Urinary bladder (tissue), 4 donors: ENCODE measurements around the gene AFG1L. TPM values are rescaled to one million over a fixed set of nuclear protein-coding genes. Genes with fewer than 3 reads are reported as not detected.

Experiments used
- DNase-seq: peaks from one replicate; pipeline ENCODE4 v3.0.0-alpha.2; 2015; ENCODE audit errors: extremely low spot score
- H3K27ac ChIP-seq: one replicate; pipeline ENCODE4 v1.5.1; 2013; ENCODE audit warnings: low read depth, mild to moderate bottlenecking, moderate library complexity
- H3K36me3 ChIP-seq: one replicate; pipeline ENCODE4 v1.6.1; 2013; ENCODE audit warnings: mild to moderate bottlenecking, moderate library complexity; ENCODE audit not compliant: insufficient read depth
- H3K4me1 ChIP-seq: one replicate; pipeline ENCODE4 v1.6.1; 2013; ENCODE audit warnings: mild to moderate bottlenecking, moderate library complexity; ENCODE audit not compliant: insufficient read depth
- H3K4me3 ChIP-seq: one replicate; pipeline ENCODE4 v1.5.1; 2013; ENCODE audit warnings: low read depth, low read length
- WGBS: extraction: QIAGEN DNeasy Blood & Tissue Kit; methylation state at CpG from one replicate; pipeline ENCODE4 v1.1.7; 2013; 5-methylcytosine and 5-hydroxymethylcytosine counted together
- polyA plus RNA-seq: library from polyadenylated mRNA; stranded (reverse); fragments of 200-250 nt; gene quantifications from one replicate; pipeline ENCODE4 v1.2.3, GENCODE V29; 2013
- total RNA-seq: library from RNA; depleted of rRNA; stranded (reverse); fragments of >200 nt; gene quantifications from one replicate; pipeline ENCODE4 v1.2.3, GENCODE V29; 2014
- donor health status: healthy with polysubstance abuse.
- donor health status: healthy.

AFG1L gene
- total and polyA plus RNA-seq, 2 donors: 1.8 to 9.1 TPM

DNA sequence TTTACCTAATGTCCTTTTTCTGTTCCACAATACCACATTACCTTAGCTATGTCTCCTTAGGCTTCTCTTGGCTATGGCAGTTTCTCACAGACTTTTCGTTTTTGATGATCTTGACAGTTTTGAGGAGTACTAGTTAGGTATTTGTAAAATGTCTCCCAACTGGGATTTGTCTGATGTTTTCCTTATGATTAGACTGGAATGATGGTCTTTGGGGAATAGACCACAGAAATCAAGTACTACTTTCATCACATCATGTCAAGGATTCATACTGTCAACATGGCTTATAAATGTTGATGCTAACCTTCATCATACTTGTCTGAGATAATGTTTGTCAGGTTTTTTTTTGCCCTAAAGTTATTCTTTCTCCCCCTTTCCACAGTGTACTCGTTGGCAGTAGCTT, 187.7 kb downstream of the AFG1L start:
- DNase-seq: no peak
- 73% methylated on average over 2 of the region's 2 CpGs for WGBS
- Histone ChIP-seq H3K36me3 (no peaks in the 10 kb centered on the region), H3K27ac (no peak overlapping the region), H3K4me3 (no peak overlapping the region), H3K4me1 (no peaks in the 10 kb centered on the region)

DNA sequence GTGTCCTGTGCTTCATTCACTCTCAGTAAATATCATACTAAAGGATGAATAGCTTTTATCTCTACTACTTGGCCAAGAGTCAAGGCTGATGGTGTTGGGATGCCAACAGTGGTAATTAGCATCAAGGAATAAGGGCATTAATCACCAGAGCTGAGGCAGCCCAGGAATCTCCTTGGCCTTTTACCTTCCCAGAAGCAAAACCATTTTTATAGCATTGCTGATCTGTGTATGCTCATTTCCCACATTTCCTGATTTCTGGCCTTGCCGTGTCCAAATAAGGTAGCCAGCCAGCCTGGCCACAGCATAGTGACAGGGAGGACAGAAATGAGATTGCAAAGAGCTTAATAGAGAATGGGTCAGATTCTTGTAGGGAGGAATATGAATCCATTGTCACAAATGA, 189.2 kb downstream of the AFG1L start:
- no peak overlapping the region for H3K27ac ChIP-seq
- DNase-seq: no peak
- no peaks in the 10 kb centered on the region for H3K4me1 ChIP-seq
- H3K36me3 ChIP-seq: no peaks in the 10 kb centered on the region
- WGBS: 73% methylated on average over 1 of the region's 1 CpG
- H3K4me3 ChIP-seq: no peak overlapping the region

DNA sequence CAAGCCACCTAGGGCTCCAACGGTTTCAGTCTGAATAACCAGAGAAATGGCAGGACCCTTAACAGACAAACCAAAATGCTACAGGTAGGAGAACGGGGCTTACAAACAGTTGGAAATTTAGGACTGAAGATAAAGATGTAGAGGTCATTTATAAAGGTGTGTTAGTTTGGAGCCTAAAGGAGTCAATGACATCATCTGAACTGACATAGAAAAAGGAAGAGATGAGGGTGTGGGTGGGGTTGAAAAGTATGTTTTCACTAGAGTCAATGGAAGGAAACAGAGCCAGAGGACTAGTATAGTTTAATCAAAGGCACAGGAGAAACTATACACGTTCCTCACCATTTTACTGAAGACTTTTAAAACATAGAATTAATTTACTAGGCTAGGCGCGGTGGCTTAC, 194.8 kb downstream of the AFG1L start:
- Histone ChIP-seq H3K36me3 (no peaks in the 10 kb centered on the region), H3K27ac (no peak overlapping the region), H3K4me3 (no peak overlapping the region), H3K4me1 (no peaks in the 10 kb centered on the region)
- WGBS: 97% methylated on average over 5 of the region's 5 CpGs
- no peak for DNase-seq

DNA sequence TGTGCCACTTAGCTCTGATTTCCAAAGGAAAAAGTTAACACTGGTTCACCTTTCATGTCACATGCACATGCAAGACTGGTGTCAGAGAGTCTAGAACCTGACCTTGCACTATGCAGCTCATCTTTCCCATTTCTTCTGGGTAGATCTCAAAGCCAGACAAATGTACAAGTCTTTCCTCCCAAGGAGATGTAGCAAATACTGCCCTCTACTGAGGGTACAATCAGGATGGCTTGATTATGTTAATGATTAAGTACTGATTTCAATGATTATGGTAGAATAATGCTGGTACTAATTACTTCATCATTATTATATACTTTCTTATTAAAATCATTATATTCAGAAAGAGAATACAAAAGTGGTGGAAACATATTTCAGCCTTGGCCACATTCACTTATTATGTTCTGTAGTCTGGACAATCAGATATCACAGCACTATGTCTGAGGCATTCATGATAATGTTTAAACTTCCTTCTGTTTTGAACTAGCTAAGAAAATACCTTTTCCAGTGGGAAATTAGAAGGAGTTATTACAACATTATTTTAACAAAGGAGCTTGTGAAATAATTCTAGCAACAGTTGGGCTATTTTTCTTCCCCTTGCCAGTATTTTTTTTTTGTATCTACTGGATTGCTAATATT, 197.4 kb downstream of the AFG1L start:
- H3K4me3 ChIP-seq: no peak overlapping the region
- H3K36me3 ChIP-seq: no peaks in the 10 kb centered on the region
- peak; percentile 10 for DNase-seq
- no peaks in the 10 kb centered on the region for H3K4me1 ChIP-seq
- H3K27ac ChIP-seq: no peak overlapping the region

DNA sequence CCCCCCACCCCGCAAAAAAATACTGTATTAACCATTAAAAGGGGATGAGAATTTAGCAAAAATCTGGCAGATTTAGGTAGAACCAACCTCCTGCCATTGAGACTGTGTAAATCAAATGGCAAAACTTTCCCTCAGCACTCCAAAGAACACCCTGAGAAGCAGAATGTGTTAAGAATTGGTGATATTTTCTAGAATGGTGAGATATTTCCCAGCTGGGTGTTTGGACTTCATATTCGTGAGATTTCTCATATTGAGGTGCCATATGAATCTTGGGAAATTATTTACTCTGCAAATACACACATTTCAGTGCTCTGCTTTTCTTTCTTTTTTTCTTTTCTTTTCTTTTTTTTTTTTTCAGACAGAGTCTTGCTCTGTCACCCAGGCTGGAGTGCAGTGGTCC, 199.6 kb downstream of the AFG1L start:
- DNase-seq: no peak
- no peak overlapping the region for H3K27ac ChIP-seq
- no peak overlapping the region for H3K4me3 ChIP-seq
- H3K36me3 ChIP-seq: no peaks in the 10 kb centered on the region
- H3K4me1 ChIP-seq: no peaks in the 10 kb centered on the region
- 89% methylated on average over 2 of the region's 2 CpGs for WGBS

DNA sequence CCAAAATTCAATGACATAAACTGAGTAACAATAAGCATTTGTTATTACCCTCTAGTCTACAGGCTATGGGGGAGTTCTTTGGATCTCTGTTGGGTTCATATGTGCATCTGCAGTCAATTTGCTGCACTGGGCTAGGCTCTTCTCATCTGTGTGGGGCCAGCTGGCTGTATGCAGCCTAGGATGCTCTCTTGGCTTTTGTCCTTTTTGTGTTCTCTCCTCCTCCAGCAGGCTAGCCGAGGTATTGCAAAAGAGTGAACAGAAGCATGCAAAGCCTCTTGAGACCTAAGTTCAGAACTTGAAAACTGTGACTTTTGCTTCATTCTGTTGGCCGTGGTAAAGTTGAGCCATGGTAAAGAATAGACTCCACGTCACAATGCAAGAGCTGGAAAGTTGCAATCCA, 203.0 kb downstream of the AFG1L start:
- WGBS: 60% methylated on average over 3 of the region's 3 CpGs
- no peaks in the 10 kb centered on the region for H3K36me3 ChIP-seq

DNA sequence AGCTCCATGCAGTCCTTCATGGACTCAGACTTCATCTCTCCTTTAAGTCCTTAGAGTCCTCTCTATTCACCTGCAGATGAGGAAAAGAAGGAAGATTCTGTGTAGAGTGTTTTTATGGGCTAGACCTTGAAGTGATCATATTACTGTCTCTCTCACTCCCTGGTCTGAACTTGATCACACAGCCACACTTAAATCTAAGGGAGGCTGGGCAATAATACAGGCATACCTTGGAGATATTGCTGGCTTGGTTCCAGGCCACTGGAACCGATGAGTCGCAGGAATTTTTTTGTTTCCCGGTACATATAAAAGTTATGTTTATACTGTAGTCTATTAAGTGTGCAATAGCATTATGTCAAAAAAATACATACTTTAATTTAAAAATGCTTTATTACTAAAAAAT, 206.7 kb downstream of the AFG1L start:
- no peak overlapping the region for H3K27ac ChIP-seq
- no peaks in the 10 kb centered on the region for H3K4me1 ChIP-seq
- H3K36me3 ChIP-seq: no peaks in the 10 kb centered on the region
- no peak for DNase-seq
- WGBS: 39% methylated on average over 3 of the region's 3 CpGs
- H3K4me3 ChIP-seq: no peak overlapping the region

More for the DNA sequence above, 203.0 kb downstream of the AFG1L start:
- no peaks in the 10 kb centered on the region for H3K4me1 ChIP-seq
- no peak for DNase-seq
- no peak overlapping the region for H3K27ac ChIP-seq
- no peak overlapping the region for H3K4me3 ChIP-seq

DNA sequence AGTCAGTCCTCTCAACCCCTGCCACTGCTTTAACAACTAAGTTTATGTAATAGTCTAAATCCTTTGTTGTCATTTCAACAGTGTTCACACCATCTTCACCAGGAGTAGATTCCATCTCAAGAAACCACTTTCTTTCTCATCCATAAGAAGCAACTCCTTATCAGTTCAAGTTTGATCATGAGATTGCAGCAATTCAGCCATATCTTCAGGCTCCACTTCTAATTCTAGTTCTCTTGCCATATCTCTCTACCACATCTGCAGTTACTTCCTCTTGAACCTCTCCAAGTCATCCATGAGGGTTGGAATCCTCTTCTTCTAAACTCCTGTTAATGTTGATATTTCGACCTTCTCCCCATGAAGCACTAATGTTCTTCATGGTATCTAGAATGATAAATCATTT, 208.0 kb downstream of the AFG1L start:
- Histone ChIP-seq H3K4me3 (no peak overlapping the region), H3K27ac (no peak overlapping the region), H3K4me1 (no peaks in the 10 kb centered on the region), H3K36me3 (no peaks in the 10 kb centered on the region)
- no peak for DNase-seq
- 90% methylated on average over 1 of the region's 1 CpG for WGBS

DNA sequence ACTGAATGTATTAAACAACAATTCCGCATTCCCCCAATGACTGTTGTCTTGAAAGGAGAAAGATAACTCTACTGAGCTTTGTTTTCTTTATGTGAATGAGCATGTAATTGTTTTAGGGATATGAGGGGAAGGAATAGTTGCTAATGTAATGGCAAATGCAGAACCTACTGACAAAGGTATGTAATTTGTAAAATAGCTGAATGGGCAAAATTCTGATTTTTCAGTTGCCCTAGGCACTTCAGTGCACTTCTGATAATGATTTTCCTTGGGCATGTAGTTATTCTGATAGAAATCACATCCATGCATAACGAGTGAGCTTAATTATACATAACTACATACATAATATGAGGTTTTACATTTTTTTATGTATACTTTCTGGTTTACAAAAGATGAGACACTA, 212.5 kb downstream of the AFG1L start:
- no peak overlapping the region for H3K27ac ChIP-seq
- no peak for DNase-seq
- H3K36me3 ChIP-seq: no peaks in the 10 kb centered on the region
- no peak overlapping the region for H3K4me3 ChIP-seq
- H3K4me1 ChIP-seq: no peaks in the 10 kb centered on the region
- WGBS: 92% methylated on average over 2 of the region's 2 CpGs

DNA sequence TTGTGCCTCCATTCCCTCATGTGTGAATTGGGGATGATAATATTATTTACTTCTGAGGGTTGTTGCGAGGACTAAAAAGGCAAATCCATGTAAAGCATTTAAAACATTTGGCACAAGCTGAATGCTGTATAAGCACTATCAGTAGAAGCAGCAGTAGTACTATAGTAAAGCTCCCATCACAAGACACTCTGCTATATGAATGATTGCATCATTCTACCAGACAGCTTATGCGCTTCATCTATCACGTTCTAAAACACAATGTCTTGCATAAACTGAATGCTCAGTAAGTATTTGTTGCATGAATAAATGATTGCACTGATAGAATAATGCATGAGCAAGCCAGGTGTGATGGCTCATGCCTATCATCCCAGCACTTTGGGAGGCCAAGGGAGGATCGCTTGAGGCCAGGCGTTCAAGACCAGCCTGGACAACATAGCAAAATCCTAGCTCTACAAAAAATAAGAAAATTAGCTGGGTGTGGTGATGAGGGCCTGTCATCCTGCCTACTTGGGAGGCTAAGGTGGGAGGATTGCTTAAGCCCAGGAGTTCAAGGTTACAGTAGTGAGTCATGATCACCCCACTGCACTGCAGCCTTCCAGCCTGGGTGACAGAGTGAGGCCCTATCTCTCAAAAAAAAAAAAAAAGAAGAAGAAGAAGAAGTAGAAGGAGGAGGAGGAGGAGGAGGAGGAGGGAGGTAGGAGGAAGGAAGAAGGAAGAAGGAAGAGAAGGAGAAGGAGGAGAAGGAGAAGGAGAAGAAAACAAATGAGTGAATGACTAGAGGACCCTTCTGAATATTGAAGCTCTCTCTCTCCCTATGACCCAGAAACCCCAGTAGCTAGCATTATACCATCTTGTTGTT, 215.8 kb downstream of the AFG1L start:
- 71% methylated on average over 5 of the region's 5 CpGs for WGBS
- no peak for DNase-seq
- H3K4me1 ChIP-seq: no peaks in the 10 kb centered on the region
- no peak overlapping the region for H3K4me3 ChIP-seq
- H3K36me3 ChIP-seq: no peaks in the 10 kb centered on the region
- H3K27ac ChIP-seq: no peak overlapping the region

DNA sequence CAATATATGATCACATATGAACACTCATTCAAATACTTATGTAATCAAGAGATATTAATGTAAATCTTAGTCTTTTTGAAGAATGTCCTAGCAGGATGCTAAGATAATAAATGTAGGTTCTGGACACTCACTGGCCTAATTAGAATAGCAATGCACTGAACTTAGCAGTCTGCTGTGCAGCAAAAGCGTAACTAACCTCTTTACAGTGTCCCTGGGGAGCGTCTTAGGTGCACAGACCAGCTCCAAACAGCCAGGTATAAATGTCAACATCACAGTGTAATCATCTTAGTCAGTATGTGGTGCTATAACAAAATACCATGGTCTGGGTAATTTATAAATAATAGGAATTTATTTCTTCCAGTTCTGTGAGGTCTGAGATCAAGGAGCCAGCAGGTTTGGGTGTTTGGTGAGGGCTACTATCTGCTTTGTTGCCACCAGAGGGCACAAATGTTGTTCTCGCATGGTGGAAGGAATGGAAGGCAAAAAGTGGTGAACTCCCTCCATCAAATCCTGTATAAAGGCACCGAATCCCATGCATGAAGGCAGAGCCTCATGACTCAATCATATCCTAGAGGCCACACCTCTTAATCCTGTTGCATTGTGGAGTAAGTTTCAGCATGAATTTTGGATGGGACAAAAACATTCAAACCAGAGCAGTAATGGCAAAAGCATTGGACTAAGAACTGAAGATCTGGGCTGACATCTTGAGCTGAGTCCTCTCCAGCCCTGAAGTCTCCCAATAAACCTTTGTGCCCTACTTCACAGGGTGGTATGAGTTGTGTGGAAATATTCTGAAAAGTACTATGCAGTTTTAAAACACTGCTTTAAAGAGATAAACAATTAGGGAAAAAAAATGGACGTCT, 224.1 kb downstream of the AFG1L start:
- Histone ChIP-seq H3K4me1 (no peaks in the 10 kb centered on the region), H3K36me3 (no peaks in the 10 kb centered on the region), H3K4me3 (no peak overlapping the region), H3K27ac (no peak overlapping the region)
- DNase-seq: no peak
- 77% methylated on average over 5 of the region's 5 CpGs for WGBS

DNA sequence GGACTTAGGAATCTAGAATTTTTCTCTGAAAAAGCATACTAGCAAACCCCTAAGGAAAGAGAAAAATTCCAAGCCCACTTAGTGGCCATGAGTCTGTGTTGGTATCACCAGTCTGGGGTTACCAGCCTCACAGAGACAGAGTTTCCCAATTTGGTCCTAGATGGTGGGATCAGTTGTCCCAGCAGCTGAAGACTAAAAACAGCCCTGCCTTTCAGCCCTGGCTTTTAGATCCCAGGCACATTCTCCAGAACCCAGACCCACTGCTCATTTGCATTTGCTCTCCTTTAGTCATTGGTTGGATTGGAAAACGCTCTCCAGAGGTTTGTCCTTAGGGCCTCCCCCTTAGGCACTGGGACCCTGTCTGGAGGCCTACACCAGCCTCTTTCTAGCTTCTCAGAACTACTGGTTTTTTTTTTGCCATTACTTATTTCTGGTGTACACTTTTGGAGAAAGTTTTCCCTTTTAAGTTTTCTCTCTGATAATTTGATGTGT, 226.8 kb downstream of the AFG1L start:
- Histone ChIP-seq H3K27ac (no peak overlapping the region), H3K4me1 (no peaks in the 10 kb centered on the region), H3K4me3 (no peak overlapping the region), H3K36me3 (no peaks in the 10 kb centered on the region)
- 88% methylated on average over 1 of the region's 1 CpG for WGBS
- DNase-seq: no peak

DNA sequence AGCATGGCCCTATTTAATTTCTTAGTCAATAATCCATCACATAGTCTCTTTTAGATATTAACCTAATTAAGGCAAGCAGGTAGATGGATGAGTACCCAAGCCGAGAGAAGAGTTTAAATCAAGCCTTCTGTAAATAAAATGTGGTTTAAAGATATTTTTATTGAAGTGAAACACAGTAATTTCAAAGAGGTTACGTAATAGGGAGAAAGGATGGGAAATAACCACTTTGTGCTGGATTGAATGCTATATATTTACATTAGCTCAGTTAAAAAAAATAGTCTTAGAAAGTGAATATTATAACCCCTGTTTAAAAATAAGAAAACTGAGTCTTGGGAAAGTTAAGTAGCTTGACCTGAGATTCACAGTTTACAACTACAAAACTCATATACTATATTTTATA, 228.8 kb downstream of the AFG1L start:
- Histone ChIP-seq H3K4me1 (no peaks in the 10 kb centered on the region), H3K27ac (no peak overlapping the region), H3K36me3 (no peaks in the 10 kb centered on the region), H3K4me3 (no peak overlapping the region)
- WGBS: 84% methylated on average over 2 of the region's 2 CpGs
- DNase-seq: no peak
